ENCODE data around the gene HOXA6.

DNA sequence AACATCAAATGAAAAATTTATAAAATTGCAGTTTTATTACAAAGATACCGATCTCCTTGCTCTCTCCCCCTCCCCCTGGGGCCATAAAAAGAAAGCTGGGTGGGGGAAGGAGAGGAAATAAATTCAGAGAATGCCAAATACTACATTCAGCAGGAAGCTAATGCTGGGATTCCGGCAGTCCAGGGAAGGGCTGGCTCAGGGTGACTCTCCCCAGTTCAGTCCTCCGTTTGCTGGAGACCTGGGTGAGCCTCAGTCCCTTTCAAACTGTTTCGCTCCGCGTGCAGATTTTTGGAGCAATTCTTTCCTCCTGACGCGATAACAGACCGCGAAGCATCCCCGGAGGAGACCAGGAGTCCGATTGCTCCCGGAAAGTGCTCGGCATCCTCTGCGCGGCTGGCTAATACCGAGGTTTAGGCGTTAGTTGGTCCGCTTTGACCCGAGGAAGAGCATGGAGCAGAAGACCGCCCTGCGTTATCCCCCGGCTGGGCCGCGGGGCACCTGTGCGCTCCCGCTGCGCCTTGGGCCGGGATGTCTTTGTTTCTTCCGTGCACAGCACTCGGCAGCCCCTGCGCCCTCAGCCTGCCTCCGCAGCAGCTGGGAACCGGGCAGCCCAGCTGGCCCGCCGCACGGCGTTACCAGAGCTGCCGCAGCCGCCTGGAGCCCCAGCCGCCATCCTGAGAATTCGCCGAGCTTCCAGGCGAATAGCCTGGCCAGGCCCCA, 41.2 kb downstream of the HOXA6 start:
- TF ChIP-seq, protein P1, sequence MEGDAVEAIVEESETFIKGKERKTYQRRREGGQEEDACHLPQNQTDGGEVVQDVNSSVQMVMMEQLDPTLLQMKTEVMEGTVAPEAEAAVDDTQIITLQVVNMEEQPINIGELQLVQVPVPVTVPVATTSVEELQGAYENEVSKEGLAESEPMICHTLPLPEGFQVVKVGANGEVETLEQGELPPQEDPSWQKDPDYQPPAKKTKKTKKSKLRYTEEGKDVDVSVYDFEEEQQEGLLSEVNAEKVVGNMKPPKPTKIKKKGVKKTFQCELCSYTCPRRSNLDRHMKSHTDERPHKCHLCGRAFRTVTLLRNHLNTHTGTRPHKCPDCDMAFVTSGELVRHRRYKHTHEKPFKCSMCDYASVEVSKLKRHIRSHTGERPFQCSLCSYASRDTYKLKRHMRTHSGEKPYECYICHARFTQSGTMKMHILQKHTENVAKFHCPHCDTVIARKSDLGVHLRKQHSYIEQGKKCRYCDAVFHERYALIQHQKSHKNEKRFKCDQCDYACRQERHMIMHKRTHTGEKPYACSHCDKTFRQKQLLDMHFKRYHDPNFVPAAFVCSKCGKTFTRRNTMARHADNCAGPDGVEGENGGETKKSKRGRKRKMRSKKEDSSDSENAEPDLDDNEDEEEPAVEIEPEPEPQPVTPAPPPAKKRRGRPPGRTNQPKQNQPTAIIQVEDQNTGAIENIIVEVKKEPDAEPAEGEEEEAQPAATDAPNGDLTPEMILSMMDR (IDR thresholded peaks at IDR 0.05; ENCODE audit: insufficient read depth, low read length): no peak
- TF ChIP-seq GABPA (IDR thresholded peaks at IDR 0.05; ENCODE audit: low read depth): no peak
